Gastrocnemius medialis (tissue), 4 donors: Measurements from ENCODE around the gene PRKCZ. TPM values are rescaled to one million over a fixed set of nuclear protein-coding genes. Genes with fewer than 3 reads are reported as not detected.

Experiments used
- ATAC-seq, 2 donors: fragments of 150-250 bp; one replicate each; pipeline ENCODE4 v1.9.1; 2016
- DNase-seq, 2 donors: peaks; one replicate each; pipeline ENCODE4 v3.0.0-alpha.2; 2019
- H3K27ac ChIP-seq, 4 donors: fragments of 200-600 bp; sonication (generic); 1 replicate in 1 of 4; 2 replicates in 3 of 4; pipeline ENCODE4 v1.5.1; 2016 to 2018; ENCODE audit warnings: mild to moderate bottlenecking in 2 of 4, moderate library complexity in 1 of 4
- H3K27me3 ChIP-seq, 3 donors: fragments of 200-600 bp; sonication (generic) in 2 of 3; 1 replicate in 1 of 3; 2 replicates in 2 of 3; pipeline versions ENCODE4 v1.5.1 to v1.6.0; 2016 to 2019; ENCODE audit warnings: mild to moderate bottlenecking in 1 of 3, moderate library complexity in 1 of 3
- H3K36me3 ChIP-seq, 2 donors: fragments of 200-600 bp; sonication (generic) in 1 of 2; one replicate each; pipeline ENCODE4 v1.5.1; 2017 to 2018
- H3K4me1 ChIP-seq, 2 donors: fragments of 200-600 bp; sonication (generic) in 1 of 2; one replicate each; pipeline ENCODE4 v1.5.1; 2016 to 2017; ENCODE audit warnings: mild to moderate bottlenecking in 2 of 2
- H3K4me3 ChIP-seq, 4 donors: fragments of 200-600 bp; sonication (generic) in 3 of 4; 1 replicate in 1 of 4; 2 replicates in 3 of 4; pipeline ENCODE4 v1.5.1; 2016 to 2019; ENCODE audit warnings: mild to moderate bottlenecking in 2 of 4
- H3K9me3 ChIP-seq, 3 donors: fragments of 200-600 bp; sonication (generic) in 2 of 3; 1 replicate in 1 of 3; 2 replicates in 2 of 3; pipeline ENCODE4 v1.5.1; 2016 to 2019
- CTCF ChIP-seq, 5 experiments: fragments of 450-650 bp in 3 of 5; fragments of 200-600 bp in 2 of 5; sonication (generic) in 2 of 5; IDR thresholded peaks in 4 of 5; conservative IDR thresholded peaks in 1 of 5; 1 replicate in 4 of 5; 2 replicates in 1 of 5; pipeline ENCODE4 v1.5.1; 2016 to 2019; ENCODE audit warnings: antibody characterized with exemption in 5 of 5, mild to moderate bottlenecking in 3 of 5, moderate library complexity in 3 of 5
- POLR2A ChIP-seq, 2 donors: fragments of 450-650 bp; IDR thresholded peaks; one replicate each; pipeline ENCODE4 v1.6.1; 2017; ENCODE audit warnings: antibody characterized with exemption in 2 of 2, mild to moderate bottlenecking in 2 of 2, moderate library complexity in 2 of 2
- in situ Hi-C, 4 donors: fragments of 200-750 bp; cut with MboI; loops; one replicate each; pipeline versions ENCODE4 v1.15.0 to v1.8.0; 2017; ENCODE audit warnings: low sequenced_read_pairs in 4 of 4
- intact Hi-C: fragments of 100-400 bp; cut with DNase I; formaldehyde crosslinking; loops from one replicate; pipeline ENCODE4 v1.15.1; 2023; ENCODE audit warnings: low total_unique reads
- total RNA-seq, 4 donors: library from RNA; depleted of rRNA; stranded (reverse); fragments of >200 nt; gene quantifications; one replicate each; pipeline versions ENCODE4 v1.1.0 to v1.2.3, GENCODE V29; 2016

Gene PRKCZ
- total RNA-seq, 4 donors from 2014 or later: 0.16 to 0.87 TPM; not detected in 2

- Histone ChIP-seq H3K4me1 (peaks cover 0 to 6% of the 10 kb centered on the region in 2 donors), H3K9me3 (no peaks in the 10 kb centered on the region), H3K36me3 (no peaks in the 10 kb centered on the region), H3K27ac (no peak overlapping the region), H3K27me3 (no peaks in the 10 kb centered on the region), H3K4me3 (no peak overlapping the region)
- DNase-seq (no peak), ATAC-seq (no peak)
- TF ChIP-seq POLR2A (IDR thresholded peaks at IDR 0.05) (no peak), CTCF (IDR thresholded peaks at IDR 0.05 in 4 of 5, conservative IDR thresholded peaks at IDR 0.05 in 1 of 5) (no peak)
- intact Hi-C loops (no loop called here), in situ Hi-C loops (loop anchor here in 2 of 4 donors (25.0 kb wide), 1 partner anchor 411 kb away; the partner anchor contains the start of gene PRXL2B (in 2 of the 2))
Observed at GRCh38 chr1:2176615-2177014, 126.4 kb downstream of the PRKCZ start.

GRCh38 chr1:2177541-2177940 lies 127.3 kb downstream of the PRKCZ start:
- Histone ChIP-seq H3K36me3 (no peaks in the 10 kb centered on the region), H3K27ac (no peak overlapping the region), H3K4me3 (no peak overlapping the region), H3K27me3 (no peaks in the 10 kb centered on the region), H3K4me1 (peaks cover 0 to 6% of the 10 kb centered on the region in 2 donors), H3K9me3 (no peaks in the 10 kb centered on the region)
- DNase-seq: no peak
- ATAC-seq: no peak
- in situ Hi-C loops: loop anchor here in 2 of 4 donors (25.0 kb wide), 1 partner anchor 410 kb away; the partner anchor contains the start of gene PRXL2B (in 2 of the 2)
- TF ChIP-seq CTCF (IDR thresholded peaks at IDR 0.05 in 4 of 5, conservative IDR thresholded peaks at IDR 0.05 in 1 of 5) (no peak), POLR2A (IDR thresholded peaks at IDR 0.05) (no peak)
- intact Hi-C loops: no loop called here

GRCh38 chr1:2177946-2178538 lies 127.8 kb downstream of the PRKCZ start:
- no peak for ATAC-seq
- in situ Hi-C loops: loop anchor here in 2 of 4 donors (25.0 kb wide), 1 partner anchor 409 kb away; the partner anchor contains the start of gene PRXL2B (in 2 of the 2)

GRCh38 chr1:2178875-2179274 lies 128.7 kb downstream of the PRKCZ start:
- no peaks in the 10 kb centered on the region for H3K27me3 ChIP-seq
- ATAC-seq (no peak), DNase-seq (no peak)
- in situ Hi-C loops: loop anchor here in 2 of 4 donors (25.0 kb wide), 1 partner anchor 408 kb away; the partner anchor contains the start of gene PRXL2B (in 2 of the 2)
- no peak for TF ChIP-seq CTCF (IDR thresholded peaks at IDR 0.05 in 4 of 5, conservative IDR thresholded peaks at IDR 0.05 in 1 of 5)
- no peak for TF ChIP-seq POLR2A (IDR thresholded peaks at IDR 0.05)
- no peaks in the 10 kb centered on the region for H3K9me3 ChIP-seq
- peaks cover 0 to 6% of the 10 kb centered on the region in 2 donors for H3K4me1 ChIP-seq
- H3K4me3 ChIP-seq: no peak overlapping the region
- intact Hi-C loops: no loop called here
- no peaks in the 10 kb centered on the region for H3K36me3 ChIP-seq
- no peak overlapping the region for H3K27ac ChIP-seq

More at GRCh38 chr1:2177946-2178538, 127.8 kb downstream of the PRKCZ start:
- H3K27me3 ChIP-seq: no peaks in the 10 kb centered on the region
- DNase-seq: no peak
- no peaks in the 10 kb centered on the region for H3K36me3 ChIP-seq
- no peaks in the 10 kb centered on the region for H3K9me3 ChIP-seq
- no peak for TF ChIP-seq POLR2A (IDR thresholded peaks at IDR 0.05)
- TF ChIP-seq CTCF (IDR thresholded peaks at IDR 0.05 in 4 of 5, conservative IDR thresholded peaks at IDR 0.05 in 1 of 5): no peak
- H3K4me1 ChIP-seq: peaks cover 0 to 6% of the 10 kb centered on the region in 2 donors
- H3K27ac ChIP-seq: no peak overlapping the region
- intact Hi-C loops: no loop called here
- H3K4me3 ChIP-seq: no peak overlapping the region
